T-cell (primary cell): ENCODE measurements around the gene CCDC30. TPM values are rescaled to one million over a fixed set of nuclear protein-coding genes. Genes with fewer than 3 reads are reported as not detected.
A peak's percentile ranks its signal among the peaks of the same experiment; 100 is the strongest.

Experiments
- ATAC-seq, 4 experiments: fragments of 200-7000 bp in 3 of 4; fragments of 150-1000 bp in 1 of 4; cut with Tn5 transposase; replicated peaks in 1 of 4; 1 replicate in 3 of 4; 2 replicates in 1 of 4; pipeline ENCODE4 v1.10.0; 2021; ENCODE audit warnings: moderate library complexity in 3 of 4, mild to moderate bottlenecking in 2 of 4, moderate number of reproducible peaks in 1 of 4
- CTCF ChIA-PET, 2 donors: fragments of 300-600 bp; sonication (Branson Sonifier 250); formaldehyde crosslinking; loops; one replicate each; lab custom pipeline; 2022; ENCODE audit warnings: antibody characterized with exemption in 2 of 2; lab: Charles Lee
- POLR2A ChIA-PET, 2 donors: fragments of 300-600 bp; sonication (Branson Sonifier 250); formaldehyde crosslinking; loops; one replicate each; lab custom pipeline; 2022; ENCODE audit warnings: antibody characterized with exemption in 2 of 2; lab: Charles Lee
- DNase-seq, 35 experiments: peaks; one replicate each; pipeline versions ENCODE4 v3.0.0 to v3.0.0-alpha.2; 2013 to 2023
- H3K27ac ChIP-seq: one replicate; pipeline ENCODE4 v1.5.1; 2013; ENCODE audit warnings: low read length
- H3K27me3 ChIP-seq, 2 experiments: replicated peaks in 1 of 2; 1 replicate in 1 of 2; 2 replicates in 1 of 2; pipeline versions ENCODE4 v1.6.1 to v1.7.0; 2013; ENCODE audit warnings: low read length in 1 of 2, mixed read lengths in 1 of 2; ENCODE audit not compliant: control insufficient read depth in 2 of 2, insufficient read depth in 2 of 2; ENCODE audit errors: extremely low read depth in 1 of 2
- H3K36me3 ChIP-seq, 2 donors: 1 replicate in 1 of 2; 2 replicates in 1 of 2; pipeline versions ENCODE4 v1.6.1 to v1.7.0; 2013; ENCODE audit warnings: low read length in 1 of 2; ENCODE audit not compliant: control insufficient read depth in 2 of 2, insufficient read depth in 1 of 2; ENCODE audit errors: extremely low read depth in 1 of 2
- H3K4me1 ChIP-seq, 2 experiments: 1 replicate in 1 of 2; 2 replicates in 1 of 2; pipeline versions ENCODE4 v1.6.1 to v1.7.0; 2013; ENCODE audit warnings: low read length in 2 of 2, mixed read lengths in 1 of 2; ENCODE audit not compliant: insufficient read depth in 2 of 2, control insufficient read depth in 1 of 2; ENCODE audit errors: extremely low read depth in 1 of 2
- H3K4me3 ChIP-seq, 2 donors: 1 replicate in 1 of 2; 2 replicates in 1 of 2; pipeline versions ENCODE4 v1.5.1 to v1.7.0; 2013; ENCODE audit warnings: mild to moderate bottlenecking in 2 of 2, low read length in 1 of 2, moderate library complexity in 1 of 2; ENCODE audit not compliant: control insufficient read depth in 1 of 2; ENCODE audit errors: extremely low read depth in 1 of 2
- H3K9me3 ChIP-seq: 2 replicates; pipeline ENCODE4 v1.7.0; 2013
- H3K27ac Mint-ChIP-seq, 2 donors: one replicate each; pipeline ENCODE4 v1.8.0; 2020 to 2021; ENCODE audit warnings: mild to moderate bottlenecking in 2 of 2, mixed read lengths in 2 of 2
- H3K27me3 Mint-ChIP-seq, 2 donors: one replicate each; pipeline ENCODE4 v1.8.0; 2021 to 2022; ENCODE audit warnings: mixed read lengths in 2 of 2
- H3K36me3 Mint-ChIP-seq: one replicate; pipeline ENCODE4 v1.8.0; 2021; ENCODE audit warnings: mixed read lengths
- H3K4me1 Mint-ChIP-seq, 3 donors: one replicate each; pipeline ENCODE4 v1.8.0; 2020 to 2022; ENCODE audit warnings: mixed read lengths in 3 of 3, mild to moderate bottlenecking in 1 of 3
- H3K4me3 Mint-ChIP-seq, 3 donors: one replicate each; pipeline ENCODE4 v1.8.0; 2020 to 2022; ENCODE audit warnings: mild to moderate bottlenecking in 3 of 3, mixed read lengths in 3 of 3, moderate library complexity in 3 of 3
- H3K9me3 Mint-ChIP-seq, 3 donors: one replicate each; pipeline ENCODE4 v1.8.0; 2020 to 2022; ENCODE audit warnings: mixed read lengths in 3 of 3
- WGBS: methylation state at CpG from one replicate; pipeline ENCODE4 v1.1.5; 2013; ENCODE audit warnings: missing lambda C conversion rate; ENCODE audit not compliant: insufficient coverage; 5-methylcytosine and 5-hydroxymethylcytosine counted together
- total RNA-seq, 35 experiments: library from RNA in 6 of 35; stranded (reverse) in 6 of 35; fragments of 120-200 nt in 1 of 35; gene quantifications; one replicate each; pipeline versions ENCODE4 v1.2.1 to v1.2.4 and lab custom pipeline; 2013 to 2026

Gene CCDC30
- total RNA-seq, 5 donors from 2014 or later (not counting 1 experiment from before 2014, with no cell fraction given), result 3.3 to 6.3 (median 4.3) TPM

DNA sequence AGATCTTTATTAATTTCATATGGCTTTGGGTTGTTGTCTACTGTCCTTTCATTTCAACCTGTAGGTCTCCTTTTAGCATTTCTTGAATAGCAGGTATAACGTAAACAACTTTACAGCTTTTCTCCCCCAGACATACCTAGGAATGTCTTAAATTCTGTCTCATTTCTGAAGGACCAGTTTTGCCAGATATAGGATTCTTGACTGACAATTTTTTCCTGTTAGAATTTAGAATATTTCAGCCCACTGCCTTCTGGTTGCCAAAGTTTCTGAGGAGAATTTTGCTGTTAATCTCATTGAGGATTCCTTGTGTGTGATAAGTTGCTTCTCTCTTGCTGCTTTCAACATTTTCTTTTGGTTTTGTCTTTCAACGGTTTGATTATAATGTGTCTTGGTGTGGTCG, 60.1 kb downstream of the CCDC30 start:
- no peaks in the 10 kb centered on the region for H3K27me3 Mint-ChIP-seq
- Histone ChIP-seq H3K36me3 (no peaks in the 10 kb centered on the region), H3K4me3 (no peak overlapping the region), H3K27me3 (no peaks in the 10 kb centered on the region), H3K4me1 (no peaks in the 10 kb centered on the region), H3K27ac (no peak overlapping the region), H3K9me3 (no peaks in the 10 kb centered on the region)
- ChIA-PET POLR2A (no interaction called here), CTCF (no interaction called here)
- H3K27ac Mint-ChIP-seq, result no peak overlapping the region
- peaks cover 0 to under 1% (median 0%) of the 10 kb centered on the region in 3 donors for H3K4me1 Mint-ChIP-seq
- H3K36me3 Mint-ChIP-seq, result peaks cover 48% of the 10 kb centered on the region
- DNase-seq, result no peak
- peaks cover 18 to 36% (median 29%) of the 10 kb centered on the region in 3 donors for H3K9me3 Mint-ChIP-seq
- WGBS, result no CpG with 5 or more reads among the region's 3 CpGs
- no peak for ATAC-seq
- no peak overlapping the region for H3K4me3 Mint-ChIP-seq

GRCh38 chr1:42524330-42524729, 61.2 kb downstream of the CCDC30 start:
- Mint-ChIP-seq H3K4me1 (peaks cover 0 to 4% (median 0%) of the 10 kb centered on the region in 3 donors), H3K36me3 (peaks cover 43% of the 10 kb centered on the region), H3K27me3 (no peaks in the 10 kb centered on the region), H3K9me3 (peaks cover 18 to 28% (median 21%) of the 10 kb centered on the region in 3 donors), H3K27ac (no peak overlapping the region), H3K4me3 (no peak overlapping the region)
- Histone ChIP-seq H3K27me3 (no peaks in the 10 kb centered on the region), H3K36me3 (no peaks in the 10 kb centered on the region), H3K9me3 (no peaks in the 10 kb centered on the region), H3K27ac (no peak overlapping the region), H3K4me3 (no peak overlapping the region), H3K4me1 (no peaks in the 10 kb centered on the region)
- DNase-seq (no peak), ATAC-seq (no peak)
- POLR2A ChIA-PET, result no interaction called here
- no CpG with 5 or more reads among the region's 3 CpGs for WGBS
- CTCF ChIA-PET, result no interaction called here

DNA sequence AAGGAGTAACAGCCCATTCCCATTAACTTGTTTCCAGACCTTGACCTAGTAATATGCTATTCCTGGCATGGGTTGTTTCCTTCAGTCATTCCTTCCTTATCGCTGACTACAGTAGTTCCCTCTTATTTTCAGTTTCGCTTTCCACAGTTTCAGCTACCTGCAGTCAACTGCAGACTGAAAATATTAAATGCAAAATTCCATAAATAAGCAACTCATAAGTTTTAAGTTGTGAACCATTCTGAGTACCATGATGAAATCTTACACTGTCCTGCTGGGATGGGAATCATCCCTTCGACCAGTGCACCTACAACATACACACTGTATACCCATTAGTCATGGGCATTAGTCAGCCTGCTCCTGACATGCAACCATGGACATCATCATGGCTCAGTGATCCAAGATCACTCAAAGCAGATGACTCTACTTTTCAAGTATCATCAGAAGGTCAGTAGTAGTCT, 66.7 kb downstream of the CCDC30 start:
- peak overlapping the region; percentile 15 to 41 for H3K4me3 ChIP-seq
- ChIA-PET CTCF (no interaction called here), POLR2A (interaction anchor here in 1 of 2 donors (0.5 kb wide), 1 partner anchor 72 kb away, joined by 8 read pairs; no protein-coding TSS in a partner anchor)
- H3K4me1 ChIP-seq, result peaks cover 0 to 6% of the 10 kb centered on the region in 2 experiments
- Mint-ChIP-seq H3K4me3 (peak overlapping the region; percentile 74 to 80 (median 78)), H3K27ac (peak overlapping the region; percentile 50 to 83), H3K9me3 (no peaks in the 10 kb centered on the region), H3K27me3 (no peaks in the 10 kb centered on the region), H3K36me3 (peaks cover 16% of the 10 kb centered on the region), H3K4me1 (peaks cover 7 to 14% (median 12%) of the 10 kb centered on the region in 3 donors)
- no peaks in the 10 kb centered on the region for H3K36me3 ChIP-seq
- H3K9me3 ChIP-seq, result no peaks in the 10 kb centered on the region
- DNase-seq (peak in 1 of 35 experiments; percentile 39), ATAC-seq (peak in 3 of 4 experiments; percentile 47 to 54 (median 48))
- H3K27ac ChIP-seq, result peak overlapping the region; percentile 20
- H3K27me3 ChIP-seq, result no peaks in the 10 kb centered on the region
- 100% methylated on average over 1 of the region's 3 CpGs for WGBS

- H3K4me3 Mint-ChIP-seq, result no peak overlapping the region
- DNase-seq, result no peak
- Histone ChIP-seq H3K4me3 (no peak overlapping the region), H3K36me3 (no peaks in the 10 kb centered on the region), H3K4me1 (peaks cover 0 to 6% of the 10 kb centered on the region in 2 experiments), H3K27me3 (no peaks in the 10 kb centered on the region), H3K9me3 (no peaks in the 10 kb centered on the region), H3K27ac (no peak overlapping the region)
- ChIA-PET CTCF (no interaction called here), POLR2A (no interaction called here)
- ATAC-seq, result no peak
- no peaks in the 10 kb centered on the region for H3K27me3 Mint-ChIP-seq
- H3K36me3 Mint-ChIP-seq, result peaks cover 12% of the 10 kb centered on the region
- peaks cover 7 to 14% (median 12%) of the 10 kb centered on the region in 3 donors for H3K4me1 Mint-ChIP-seq
- H3K9me3 Mint-ChIP-seq, result no peaks in the 10 kb centered on the region
- H3K27ac Mint-ChIP-seq, result no peak overlapping the region
- WGBS, result no CpG with 5 or more reads among the region's 2 CpGs
Measured at GRCh38 chr1:42531043-42531442, 68.0 kb downstream of the CCDC30 start.

DNA sequence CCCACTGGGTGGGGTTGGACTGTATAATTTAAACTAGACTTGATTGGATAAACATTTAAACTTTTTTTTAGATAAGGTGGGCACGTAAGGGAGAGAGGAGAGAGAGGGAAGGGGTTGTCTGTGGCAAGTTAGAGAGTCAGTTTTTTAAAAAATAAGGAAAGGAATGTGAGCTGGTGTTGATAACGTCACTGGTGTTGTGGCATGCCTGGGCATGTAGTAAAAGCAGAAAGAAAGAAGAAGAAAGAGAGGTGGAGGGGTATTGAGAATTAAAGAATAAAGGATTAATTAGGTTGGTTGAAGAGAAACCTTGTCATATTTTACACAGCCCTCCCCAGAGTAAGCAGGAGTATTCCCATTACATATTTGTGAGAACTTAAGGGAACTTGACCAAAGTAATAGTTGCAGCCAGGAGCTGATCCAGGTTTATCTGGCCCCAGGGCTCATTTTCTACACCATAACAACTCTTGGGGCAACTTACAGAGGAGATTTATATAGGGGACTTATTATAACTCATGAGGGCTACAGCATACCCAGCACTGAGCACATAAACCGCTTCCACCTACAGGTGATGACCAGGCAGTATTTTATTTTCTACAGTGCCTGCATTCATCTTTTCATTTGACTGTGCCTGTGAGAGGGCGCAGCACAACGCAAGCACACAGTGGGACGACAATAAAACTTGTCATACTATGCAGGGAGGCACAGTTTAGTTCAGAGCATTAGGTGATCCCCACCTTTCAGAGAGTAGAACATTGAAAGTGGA, 70.2 kb downstream of the CCDC30 start:
- CTCF ChIA-PET, result interaction anchor here in 1 of 2 donors (0.6 kb wide), 2 partner anchors 117 to 560 kb away, joined by 3 to 4 read pairs; no protein-coding TSS in a partner anchor
- H3K27me3 ChIP-seq, result no peaks in the 10 kb centered on the region
- 71% methylated on average over 2 of the region's 6 CpGs for WGBS
- POLR2A ChIA-PET, result interaction anchor here (0.6 kb wide), 2 partner anchors 40 to 49 kb away, joined by 6 to 12 read pairs; no protein-coding TSS in a partner anchor
- H3K9me3 Mint-ChIP-seq, result no peaks in the 10 kb centered on the region
- no peak overlapping the region for H3K27ac ChIP-seq
- no peaks in the 10 kb centered on the region for H3K9me3 ChIP-seq
- peaks cover 7 to 14% (median 10%) of the 10 kb centered on the region in 3 donors for H3K4me1 Mint-ChIP-seq
- H3K27me3 Mint-ChIP-seq, result no peaks in the 10 kb centered on the region
- no peak overlapping the region for H3K4me3 Mint-ChIP-seq
- H3K4me3 ChIP-seq, result no peak overlapping the region
- ATAC-seq (no peak), DNase-seq (no peak)
- H3K27ac Mint-ChIP-seq, result no peak overlapping the region
- H3K36me3 Mint-ChIP-seq, result peaks cover 12% of the 10 kb centered on the region
- H3K36me3 ChIP-seq, result no peaks in the 10 kb centered on the region
- H3K4me1 ChIP-seq, result peaks cover 0 to 6% of the 10 kb centered on the region in 2 experiments

GRCh38 chr1:42541104-42541503, 78.0 kb downstream of the CCDC30 start:
- Mint-ChIP-seq H3K4me3 (no peak overlapping the region), H3K4me1 (no peaks in the 10 kb centered on the region), H3K36me3 (peaks cover 6% of the 10 kb centered on the region), H3K9me3 (no peaks in the 10 kb centered on the region), H3K27me3 (no peaks in the 10 kb centered on the region), H3K27ac (no peak overlapping the region)
- no peaks in the 10 kb centered on the region for H3K27me3 ChIP-seq
- ChIA-PET POLR2A (no interaction called here), CTCF (no interaction called here)
- H3K4me1 ChIP-seq, result no peaks in the 10 kb centered on the region
- ATAC-seq (no peak), DNase-seq (no peak)
- H3K27ac ChIP-seq, result no peak overlapping the region
- no CpG with 5 or more reads among the region's 1 CpG for WGBS
- no peaks in the 10 kb centered on the region for H3K36me3 ChIP-seq
- H3K9me3 ChIP-seq, result no peaks in the 10 kb centered on the region
- H3K4me3 ChIP-seq, result no peak overlapping the region
